Natural killer cell (primary cell): ENCODE data around the gene ADORA2A. TPM values are rescaled to one million over a fixed set of nuclear protein-coding genes. Genes with fewer than 3 reads are reported as not detected.
A peak's percentile ranks its signal among the peaks of the same experiment; 100 is the strongest.

Source experiments
- ATAC-seq, 3 donors: fragments of 150-1000 bp in 2 of 3; fragments of 200-7000 bp in 1 of 3; cut with Tn5 transposase; 1 replicate in 1 of 3; 2 replicates in 2 of 3; pipeline ENCODE4 v1.10.0; 2021; ENCODE audit warnings: mild to moderate bottlenecking in 2 of 3, moderate library complexity in 2 of 3
- DNase-seq, 2 donors: peaks; one replicate each; pipeline versions ENCODE4 v3.0.0 to v3.0.0-alpha.2; 2013 to 2021; ENCODE audit warnings: mixed read lengths in 1 of 2
- H3K27ac ChIP-seq: one replicate; pipeline ENCODE4 v1.5.1; 2013; ENCODE audit warnings: mild to moderate bottlenecking, low read length
- H3K27me3 ChIP-seq: one replicate; pipeline ENCODE4 v1.6.1; 2013; ENCODE audit warnings: low read length; ENCODE audit not compliant: control insufficient read depth, insufficient read depth
- H3K36me3 ChIP-seq: one replicate; pipeline ENCODE4 v1.6.1; 2013; ENCODE audit warnings: low read length; ENCODE audit not compliant: control insufficient read depth, insufficient read depth
- H3K4me1 ChIP-seq: one replicate; pipeline ENCODE4 v1.6.1; 2013; ENCODE audit warnings: low read length; ENCODE audit not compliant: control insufficient read depth, insufficient read depth
- H3K4me3 ChIP-seq: one replicate; pipeline ENCODE4 v1.5.1; 2013; ENCODE audit warnings: low read length
- H3K9me3 ChIP-seq: one replicate; pipeline ENCODE4 v1.6.1; 2013; ENCODE audit warnings: low read length; ENCODE audit not compliant: control insufficient read depth, insufficient read depth
- H3K27ac Mint-ChIP-seq, 2 donors: one replicate each; pipeline ENCODE4 v1.8.0; 2022; ENCODE audit warnings: mild to moderate bottlenecking in 2 of 2, mixed read lengths in 2 of 2, moderate library complexity in 1 of 2
- H3K27me3 Mint-ChIP-seq, 2 donors: one replicate each; pipeline ENCODE4 v1.8.0; 2022; ENCODE audit warnings: low read depth in 2 of 2, mixed read lengths in 2 of 2
- H3K36me3 Mint-ChIP-seq: one replicate; pipeline ENCODE4 v1.8.0; 2022; ENCODE audit warnings: mixed read lengths
- H3K4me1 Mint-ChIP-seq, 2 donors: one replicate each; pipeline ENCODE4 v1.8.0; 2022; ENCODE audit warnings: mixed read lengths in 2 of 2
- H3K4me3 Mint-ChIP-seq: one replicate; pipeline ENCODE4 v1.8.0; 2022; ENCODE audit warnings: mild to moderate bottlenecking, moderate library complexity, mixed read lengths
- H3K9me3 Mint-ChIP-seq, 2 donors: one replicate each; pipeline ENCODE4 v1.8.0; 2022; ENCODE audit warnings: mixed read lengths in 2 of 2
- WGBS: methylation state at CpG from one replicate; pipeline ENCODE4 v1.1.7; 2013; ENCODE audit warnings: missing lambda C conversion rate; ENCODE audit not compliant: insufficient coverage; 5-methylcytosine and 5-hydroxymethylcytosine counted together
- intact Hi-C: fragments of 100-400 bp; cut with micrococcal nuclease; formaldehyde crosslinking; loops from one replicate; pipeline ENCODE4 v1.14.2; 2022
- total RNA-seq, 4 donors: library from RNA; stranded (reverse); fragments of 120-200 nt in 1 of 4; gene quantifications; one replicate each; pipeline versions ENCODE4 v1.2.3 to v1.2.4, GENCODE V29; 2013 to 2022
- TF ChIP-seq, protein P1 (sequence below): fragments of 200-600 bp; IDR thresholded peaks from one replicate; pipeline ENCODE4 v1.8.0; 2022; ENCODE audit warnings: antibody characterized with exemption

Gene ADORA2A
- total RNA-seq, 3 donors from 2014 or later (not counting 1 experiment from before 2014, with no cell fraction given) = 11.0 to 15.0 (median 11.7) TPM

DNA sequence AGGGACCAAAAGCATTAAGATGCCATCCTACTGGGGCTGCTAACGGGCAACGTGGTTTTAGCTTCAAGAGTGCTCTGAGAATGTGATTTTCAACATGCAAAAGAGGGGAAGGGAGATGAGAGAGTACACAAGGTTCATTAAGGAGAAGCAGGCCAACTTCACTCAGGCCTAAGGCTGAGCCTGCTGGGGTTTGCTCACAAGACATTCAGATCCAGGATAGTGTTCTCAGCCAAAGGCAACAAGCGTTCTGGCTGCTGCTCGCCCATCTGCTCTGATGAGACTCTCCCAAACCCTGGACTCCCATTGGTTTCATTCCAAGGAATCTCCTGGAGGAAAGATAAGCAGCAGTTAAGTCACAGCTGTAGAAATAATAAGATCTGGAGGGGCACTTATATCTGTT lies 44.2 kb downstream of the ADORA2A start:
- TF ChIP-seq, protein P1, sequence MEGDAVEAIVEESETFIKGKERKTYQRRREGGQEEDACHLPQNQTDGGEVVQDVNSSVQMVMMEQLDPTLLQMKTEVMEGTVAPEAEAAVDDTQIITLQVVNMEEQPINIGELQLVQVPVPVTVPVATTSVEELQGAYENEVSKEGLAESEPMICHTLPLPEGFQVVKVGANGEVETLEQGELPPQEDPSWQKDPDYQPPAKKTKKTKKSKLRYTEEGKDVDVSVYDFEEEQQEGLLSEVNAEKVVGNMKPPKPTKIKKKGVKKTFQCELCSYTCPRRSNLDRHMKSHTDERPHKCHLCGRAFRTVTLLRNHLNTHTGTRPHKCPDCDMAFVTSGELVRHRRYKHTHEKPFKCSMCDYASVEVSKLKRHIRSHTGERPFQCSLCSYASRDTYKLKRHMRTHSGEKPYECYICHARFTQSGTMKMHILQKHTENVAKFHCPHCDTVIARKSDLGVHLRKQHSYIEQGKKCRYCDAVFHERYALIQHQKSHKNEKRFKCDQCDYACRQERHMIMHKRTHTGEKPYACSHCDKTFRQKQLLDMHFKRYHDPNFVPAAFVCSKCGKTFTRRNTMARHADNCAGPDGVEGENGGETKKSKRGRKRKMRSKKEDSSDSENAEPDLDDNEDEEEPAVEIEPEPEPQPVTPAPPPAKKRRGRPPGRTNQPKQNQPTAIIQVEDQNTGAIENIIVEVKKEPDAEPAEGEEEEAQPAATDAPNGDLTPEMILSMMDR = no peak
- H3K27me3 Mint-ChIP-seq = no peaks in the 10 kb centered on the region
- Histone ChIP-seq H3K4me3 (no peak overlapping the region), H3K27ac (no peak overlapping the region), H3K36me3 (no peaks in the 10 kb centered on the region), H3K27me3 (no peaks in the 10 kb centered on the region), H3K9me3 (no peaks in the 10 kb centered on the region), H3K4me1 (no peaks in the 10 kb centered on the region)
- intact Hi-C loops = no loop called here
- H3K4me1 Mint-ChIP-seq = no peaks in the 10 kb centered on the region
- DNase-seq = no peak
- H3K36me3 Mint-ChIP-seq = no peaks in the 10 kb centered on the region
- H3K27ac Mint-ChIP-seq = no peak overlapping the region
- H3K4me3 Mint-ChIP-seq = peak overlapping the region; percentile 5
- H3K9me3 Mint-ChIP-seq = no peaks in the 10 kb centered on the region
- 84% methylated on average over 4 of the region's 4 CpGs for WGBS
- no peak for ATAC-seq

DNA sequence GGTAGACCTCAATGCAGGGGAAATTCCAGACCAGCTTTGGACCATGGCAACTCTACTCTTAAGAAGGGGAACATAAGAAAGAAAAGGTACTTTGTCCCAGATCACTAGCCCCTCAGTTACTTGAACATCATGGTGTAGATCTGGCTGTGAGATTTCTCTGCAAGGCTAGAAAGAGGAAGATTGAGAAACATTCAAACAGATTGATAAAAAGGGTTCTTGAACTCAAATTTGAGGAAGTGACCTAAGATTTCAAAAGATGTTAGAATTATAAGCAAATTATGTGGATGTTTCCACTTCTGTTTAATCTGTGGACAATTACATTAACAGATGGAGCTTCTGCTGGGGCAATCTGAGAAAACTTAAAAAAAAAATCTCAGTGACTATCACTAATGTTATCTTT lies 45.9 kb downstream of the ADORA2A start:
- Mint-ChIP-seq H3K9me3 (no peaks in the 10 kb centered on the region), H3K36me3 (no peaks in the 10 kb centered on the region), H3K4me1 (no peaks in the 10 kb centered on the region), H3K27me3 (no peaks in the 10 kb centered on the region), H3K27ac (no peak overlapping the region), H3K4me3 (no peak overlapping the region)
- Histone ChIP-seq H3K9me3 (no peaks in the 10 kb centered on the region), H3K4me1 (no peaks in the 10 kb centered on the region), H3K36me3 (no peaks in the 10 kb centered on the region), H3K4me3 (no peak overlapping the region), H3K27me3 (no peaks in the 10 kb centered on the region), H3K27ac (no peak overlapping the region)
- intact Hi-C loops = no loop called here
- TF ChIP-seq, protein P1 = no peak
- DNase-seq = no peak
- ATAC-seq = no peak

DNA sequence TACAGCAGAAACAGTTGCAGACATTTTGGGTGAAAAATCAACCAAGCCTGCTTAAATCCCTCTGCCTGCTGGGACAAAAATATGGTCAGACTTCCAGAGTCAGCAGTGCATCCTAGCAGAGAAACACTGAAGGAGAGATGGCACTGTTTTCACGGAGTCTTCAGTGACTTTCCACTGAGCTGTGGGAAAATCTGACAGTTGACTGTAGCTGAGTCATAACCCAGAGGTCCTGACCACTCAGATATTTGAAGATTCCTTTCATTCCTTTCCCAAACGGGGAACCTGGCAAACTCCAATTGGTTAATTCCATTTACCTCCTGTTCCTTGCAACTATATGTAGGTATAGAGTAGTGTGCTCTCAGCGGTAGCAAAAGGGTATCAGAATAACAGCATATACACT lies 46.8 kb downstream of the ADORA2A start:
- DNase-seq = no peak
- intact Hi-C loops = no loop called here

More for the DNA sequence above, 46.8 kb downstream of the ADORA2A start:
- Mint-ChIP-seq H3K36me3 (no peaks in the 10 kb centered on the region), H3K4me1 (no peaks in the 10 kb centered on the region), H3K27ac (no peak overlapping the region), H3K27me3 (peaks cover 0 to 2% of the 10 kb centered on the region in 2 donors), H3K4me3 (no peak overlapping the region), H3K9me3 (no peaks in the 10 kb centered on the region)
- WGBS = 68% methylated on average over 1 of the region's 3 CpGs
- Histone ChIP-seq H3K27ac (no peak overlapping the region), H3K27me3 (no peaks in the 10 kb centered on the region), H3K4me1 (no peaks in the 10 kb centered on the region), H3K4me3 (no peak overlapping the region), H3K36me3 (no peaks in the 10 kb centered on the region), H3K9me3 (no peaks in the 10 kb centered on the region)
- ATAC-seq = no peak
- TF ChIP-seq, protein P1 = no peak
